IMR-90 (cell line): Measurements from ENCODE around the gene CATSPER1. TPM values are rescaled to one million over a fixed set of nuclear protein-coding genes. Genes with fewer than 3 reads are reported as not detected.

Source experiments
- ATAC-seq: fragments of 200-7000 bp; cut with Tn5 transposase; 2 replicates; pipeline ENCODE4 v1.9.1; 2020; ENCODE audit warnings: low read depth, mild to moderate bottlenecking, moderate library complexity
- BruUV-seq: library from RNA; stranded (reverse); fragments of 400-500 nt; replicated peaks from 2 replicates; lab custom pipeline; 2021; lab: Mats Ljungman, UMichigan
- CTCF ChIA-PET: fragments of 300-600 bp; formaldehyde crosslinking; extraction: SDS; loops from one replicate; lab custom pipeline; 2021; ENCODE audit warnings: antibody characterized with exemption; lab: Yijun Ruan, JAX
- POLR2A ChIA-PET: fragments of 300-600 bp; sonication (Branson Sonifier 250); formaldehyde crosslinking; loops from one replicate; lab custom pipeline; 2022; ENCODE audit warnings: antibody characterized with exemption; ENCODE audit not compliant: unreplicated experiment; lab: Charles Lee
- DNase-seq: peaks from one replicate; pipeline ENCODE4 v3.0.0; 2013
- H2AFZ ChIP-seq: replicated peaks from 2 replicates; pipeline ENCODE3; 2013; ENCODE audit warnings: low read length, mild to moderate bottlenecking; ENCODE audit not compliant: poor library complexity
- H2AK5ac ChIP-seq: 2 replicates; pipeline ENCODE4 v1.6.1; 2013; ENCODE audit warnings: low read depth, low read length, inconsistent platforms
- H2AK9ac ChIP-seq: replicated peaks from 2 replicates; pipeline ENCODE3; 2013; ENCODE audit warnings: mild to moderate bottlenecking, low read depth, low read length, moderate library complexity; ENCODE audit not compliant: poor library complexity
- H2BK120ac ChIP-seq: 2 replicates; pipeline ENCODE4 v1.6.1; 2013; ENCODE audit warnings: low read depth, low read length, inconsistent platforms
- H2BK15ac ChIP-seq: 3 replicates; pipeline ENCODE4 v1.6.1; 2013; ENCODE audit warnings: low read depth, low read length, inconsistent platforms
- H2BK20ac ChIP-seq: 2 replicates; pipeline ENCODE4 v1.6.1; 2013; ENCODE audit warnings: low read depth, mild to moderate bottlenecking, inconsistent platforms, low read length, moderate library complexity
- H2BK5ac ChIP-seq: 2 replicates; pipeline ENCODE4 v1.6.1; 2013; ENCODE audit warnings: mild to moderate bottlenecking, low read depth, low read length, inconsistent platforms; ENCODE audit not compliant: poor library complexity, severe bottlenecking
- H3K14ac ChIP-seq: replicated peaks from 2 replicates; pipeline ENCODE4 v1.6.1; 2013; ENCODE audit warnings: low read depth, low read length, inconsistent platforms
- H3K18ac ChIP-seq: 2 replicates; pipeline ENCODE4 v1.6.1; 2013; ENCODE audit warnings: low read depth, low read length, control low read depth
- H3K23ac ChIP-seq: 2 replicates; pipeline ENCODE4 v1.6.1; 2013; ENCODE audit warnings: low read depth, low read length, inconsistent platforms
- H3K27ac ChIP-seq: 2 replicates; pipeline ENCODE4 v1.5.1; 2013; ENCODE audit warnings: mild to moderate bottlenecking, control low read depth, low read length; ENCODE audit not compliant: insufficient read depth
- H3K27me3 ChIP-seq: 2 replicates; pipeline ENCODE4 v1.6.1; 2013; ENCODE audit warnings: low read length; ENCODE audit not compliant: control insufficient read depth, insufficient read depth
- H3K36me3 ChIP-seq: 2 replicates; pipeline ENCODE4 v1.6.1; 2013; ENCODE audit warnings: low read length, mixed read lengths; ENCODE audit not compliant: control insufficient read depth, insufficient read depth
- H3K4ac ChIP-seq: 2 replicates; pipeline ENCODE4 v1.6.1; 2013; ENCODE audit warnings: low read depth, low read length, inconsistent platforms
- H3K4me1 ChIP-seq: 2 replicates; pipeline ENCODE4 v1.6.1; 2013; ENCODE audit warnings: low read length, mixed read lengths; ENCODE audit not compliant: control insufficient read depth, insufficient read depth
- H3K4me2 ChIP-seq: 2 replicates; pipeline ENCODE4 v1.6.1; 2013; ENCODE audit warnings: low read depth, mild to moderate bottlenecking, control low read depth, low read length, moderate library complexity
- H3K4me3 ChIP-seq: 2 replicates; pipeline ENCODE4 v1.5.1; 2013; ENCODE audit warnings: low read depth, mild to moderate bottlenecking, control low read depth, low read length, moderate library complexity; ENCODE audit not compliant: insufficient read depth
- H3K56ac ChIP-seq: 2 replicates; pipeline ENCODE4 v1.6.1; 2013; ENCODE audit warnings: low read length, inconsistent platforms; ENCODE audit not compliant: insufficient read depth; ENCODE audit errors: extremely low read depth
- H3K79me1 ChIP-seq, 2 experiments: 2 replicates each; pipeline ENCODE4 v1.6.1; 2013; ENCODE audit warnings: low read length in 2 of 2, inconsistent platforms in 1 of 2, low read depth in 1 of 2
- H3K9ac ChIP-seq: 2 replicates; pipeline ENCODE4 v1.6.1; 2013; ENCODE audit warnings: low read depth, low read length, control low read depth
- H3K9me1 ChIP-seq: 2 replicates; pipeline ENCODE4 v1.6.1; 2013; ENCODE audit warnings: low read length, inconsistent platforms; ENCODE audit not compliant: insufficient read depth
- H3K9me3 ChIP-seq: 2 replicates; pipeline ENCODE4 v1.6.1; 2013; ENCODE audit warnings: low read length; ENCODE audit not compliant: control insufficient read depth, insufficient read depth
- H4K20me1 ChIP-seq: 2 replicates; pipeline ENCODE4 v1.6.1; 2013; ENCODE audit warnings: low read length, inconsistent platforms; ENCODE audit not compliant: insufficient read depth
- H4K5ac ChIP-seq: 2 replicates; pipeline ENCODE4 v1.6.1; 2013; ENCODE audit warnings: mild to moderate bottlenecking, low read depth, low read length, control low read depth
- H4K8ac ChIP-seq, 2 experiments: 2 replicates each; pipeline ENCODE4 v1.6.1; 2013; ENCODE audit warnings: low read depth in 2 of 2, low read length in 2 of 2, control low read depth in 1 of 2, inconsistent platforms in 1 of 2
- H4K91ac ChIP-seq: 2 replicates; pipeline ENCODE4 v1.6.1; 2013; ENCODE audit warnings: low read depth, low read length, inconsistent platforms; ENCODE audit not compliant: insufficient read depth
- NFE2L2 ChIP-seq: fragments of 150-350 bp; IDR thresholded peaks from 2 replicates; pipeline ENCODE4 v1.6.1; 2016; ENCODE audit warnings: low read depth, mild to moderate bottlenecking, low read length
- POLR2A ChIP-seq: IDR thresholded peaks from 2 replicates; pipeline ENCODE4 v1.6.1; 2012; ENCODE audit warnings: mild to moderate bottlenecking, low read depth, low read length
- RFX5 ChIP-seq: IDR thresholded peaks from 2 replicates; pipeline ENCODE4 v1.8.0; 2012; ENCODE audit warnings: low read depth, mild to moderate bottlenecking, low read length, moderate library complexity
- USF2 ChIP-seq: fragments of 150-350 bp; IDR thresholded peaks from 2 replicates; pipeline ENCODE4 v1.6.1; 2017; ENCODE audit warnings: mild to moderate bottlenecking, antibody characterized with exemption, low read length, low read depth
- WGBS, 2 experiments: methylation state at CpG; one replicate each; pipeline versions ENCODE4 v1.1.5 to v1.1.7; 2013; ENCODE audit warnings: missing lambda C conversion rate in 2 of 2; ENCODE audit not compliant: insufficient read length in 1 of 2; ENCODE audit errors: extremely low coverage in 2 of 2; 5-methylcytosine and 5-hydroxymethylcytosine counted together
- dilution Hi-C: fragments of 300-500 bp; cut with HindIII; formaldehyde crosslinking; loops from one replicate; pipeline ENCODE4 v1.14.3; 2018; ENCODE audit warnings: low sequenced_read_pairs; ENCODE audit not compliant: unreplicated experiment
- in situ Hi-C: fragments of 300-500 bp; cut with MboI; formaldehyde crosslinking; loops from 3 replicates; pipeline ENCODE4 v1.14.3; 2019; ENCODE audit warnings: low sequenced_read_pairs, inconsistent platforms, mixed read lengths
- intact Hi-C: fragments of 100-400 bp; cut with micrococcal nuclease; formaldehyde crosslinking; loops from 2 replicates; pipeline ENCODE4 v1.10.0; 2022
- polyA plus RNA-seq, 3 experiments: library from polyadenylated mRNA; depleted of rRNA; stranded (reverse); fragments of >200 nt; gene quantifications; 2 replicates each; pipeline ENCODE4 v1.2.3, GENCODE V29; 2012; ENCODE audit warnings: low replicate concordance in 1 of 3
- total RNA-seq: library from RNA; depleted of rRNA; stranded (reverse); fragments of >200 nt; gene quantifications from 2 replicates; pipeline ENCODE4 v1.2.3, GENCODE V29; 2012

The CATSPER1 gene
- total and polyA plus RNA-seq, 2 of the 4 experiments (the other 2 are of a cell fraction), result 0.18 to 0.91 TPM

- no peak overlapping the region for H2AFZ ChIP-seq
- no peak overlapping the region for H2BK5ac ChIP-seq
- no peak overlapping the region for H2BK120ac ChIP-seq
- H3K9ac ChIP-seq, result no peak overlapping the region
- ChIA-PET CTCF (interaction anchor here (0.6 to 1.5 kb wide), 2 partner anchors 37 to 979 kb away, joined by 3 read pairs; no protein-coding TSS in a partner anchor), POLR2A (no interaction called here)
- H3K4me3 ChIP-seq, result no peak overlapping the region
- no peak for TF ChIP-seq USF2
- TF ChIP-seq POLR2A, result no peak
- no peak for TF ChIP-seq NFE2L2
- TF ChIP-seq RFX5, result no peak
- no peak overlapping the region for H2AK5ac ChIP-seq
- H3K4me2 ChIP-seq, result no peak overlapping the region
- no peaks in the 10 kb centered on the region for H3K36me3 ChIP-seq
- no peak overlapping the region for H3K27ac ChIP-seq
- ATAC-seq (no peak), DNase-seq (no peak)
- intact Hi-C loops (no loop called here), dilution Hi-C loops (no loop called here), in situ Hi-C loops (no loop called here)
- H4K8ac ChIP-seq, result no peak overlapping the region
- no peak overlapping the region for H3K14ac ChIP-seq
- H2BK20ac ChIP-seq, result no peak overlapping the region
- no peaks in the 10 kb centered on the region for H3K79me1 ChIP-seq
- H3K18ac ChIP-seq, result no peak overlapping the region
- no peaks in the 10 kb centered on the region for H3K9me1 ChIP-seq
- H2AK9ac ChIP-seq, result no peak overlapping the region
- H3K4ac ChIP-seq, result no peak overlapping the region
- WGBS, 2 experiments, result 95% methylated on average over 67 of the region's 88 CpGs; no CpG with 5 or more reads in 1 of the 2 experiments
- H4K20me1 ChIP-seq, result 0 out of 2 replicates have a peak, but pooled peaks cover 3% of the 10 kb centered on the region
- H2BK15ac ChIP-seq, result no peak overlapping the region
- no peaks in the 10 kb centered on the region; the same call in 1 of the 2 replicates for H3K4me1 ChIP-seq
- no peak overlapping the region for H3K56ac ChIP-seq
- peaks cover 33% of the 10 kb centered on the region for H3K27me3 ChIP-seq
- H3K23ac ChIP-seq, result no peak overlapping the region
- BruUV-seq, result no TSS peak
- no peak overlapping the region for H4K5ac ChIP-seq
- H3K9me3 ChIP-seq, result no peaks in the 10 kb centered on the region; the same call in 1 of the 2 replicates
- no peak overlapping the region for H4K91ac ChIP-seq
Measured at GRCh38 chr11:66042996-66043906, 17.0 kb upstream of the CATSPER1 start.
